Right lung (tissue), 5 donors: Measurements from ENCODE around the gene FAM222B. TPM values are rescaled to one million over a fixed set of nuclear protein-coding genes. Genes with fewer than 3 reads are reported as not detected.

Experiments
- DNase-seq, 2 donors: peaks; one replicate each; pipeline ENCODE4 v3.0.0-alpha.2; 2013
- polyA plus RNA-seq, 5 donors: library from polyadenylated mRNA; unstranded; fragments of 120-200 nt; gene quantifications; one replicate each; pipeline versions ENCODE4 v1.2.1 to v1.2.3, GENCODE V29; 2013; ENCODE audit warnings: inconsistent platforms in 1 of 5, low replicate concordance in 1 of 5; ENCODE audit not compliant: insufficient read length in 5 of 5, insufficient read depth in 1 of 5

The FAM222B gene
- polyA plus RNA-seq, 5 donors, result 15.5 to 22.3 (median 17.5) TPM

DNA sequence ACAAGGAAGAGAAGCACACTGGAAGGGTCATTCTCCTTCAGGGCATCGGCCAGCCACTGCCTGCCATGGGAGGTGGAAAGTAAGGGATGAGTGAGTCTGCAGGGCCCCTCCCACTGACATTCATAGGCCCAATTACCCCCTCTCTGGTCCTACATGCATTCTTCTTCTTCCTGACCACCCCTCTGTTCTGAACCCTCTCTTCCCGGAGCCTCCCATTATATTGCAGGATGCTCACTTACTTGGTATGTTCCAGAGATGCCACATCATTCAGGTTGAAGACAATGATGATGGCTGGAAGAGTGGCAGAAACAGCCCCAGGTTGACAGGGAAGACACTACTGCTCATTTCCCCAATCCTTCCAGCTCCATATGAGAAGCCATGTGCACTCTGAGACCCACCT, 127.4 kb downstream of the FAM222B start:
- no peak for DNase-seq

DNA sequence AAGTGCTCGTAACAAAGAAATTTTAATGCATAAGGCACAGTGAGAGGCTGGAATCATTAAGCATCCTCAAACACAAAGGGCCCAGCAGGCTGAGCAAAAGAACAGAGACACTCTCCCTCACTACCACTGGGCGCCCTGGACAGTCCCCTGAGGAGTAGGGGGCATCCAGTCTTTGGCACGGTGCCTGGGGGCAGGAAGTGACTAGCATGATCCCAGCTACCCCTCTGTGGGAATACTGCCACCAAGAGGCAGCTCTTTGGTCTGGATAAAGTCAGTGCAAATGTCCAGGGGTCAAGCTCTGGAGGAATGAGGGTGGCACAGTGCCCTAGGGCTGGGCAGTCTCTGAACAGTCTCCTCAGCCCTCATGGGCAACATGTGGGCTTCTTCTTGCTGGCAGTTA, 128.3 kb downstream of the FAM222B start:
- DNase-seq, result no peak

DNA sequence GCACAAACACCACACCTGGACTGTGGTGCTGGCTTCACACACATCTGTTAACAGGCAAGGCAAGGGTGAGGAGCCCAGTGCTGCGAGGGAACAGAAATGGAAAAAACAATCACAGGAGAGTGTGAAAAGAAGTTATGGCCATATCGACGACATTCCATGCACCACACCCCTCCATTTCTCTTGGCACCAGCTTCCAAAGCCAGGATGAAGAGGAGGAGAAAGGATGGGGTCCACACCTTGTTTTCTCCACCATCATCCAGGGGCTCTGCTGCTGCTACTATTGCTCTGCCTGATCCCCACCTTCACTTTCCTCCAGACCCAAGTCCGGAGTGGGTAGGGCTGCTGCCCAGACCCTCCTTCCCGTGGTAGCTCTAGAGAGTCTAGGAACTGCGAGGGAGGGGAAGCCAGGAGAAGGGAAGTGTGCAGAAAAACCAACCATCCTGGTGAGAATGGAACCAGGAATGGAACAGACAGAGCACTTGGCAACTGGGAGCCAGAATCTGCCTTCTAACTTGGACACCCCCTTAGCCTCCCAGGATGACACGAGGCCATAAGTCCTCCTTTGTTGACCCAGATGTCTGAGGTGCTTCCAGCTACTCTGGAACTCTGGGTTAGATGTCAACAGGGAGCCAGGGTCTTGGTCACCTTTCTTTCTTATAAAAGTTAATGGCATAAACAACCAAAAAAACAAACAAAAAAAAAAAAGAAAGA, 129.7 kb downstream of the FAM222B start:
- DNase-seq, result no peak

DNA sequence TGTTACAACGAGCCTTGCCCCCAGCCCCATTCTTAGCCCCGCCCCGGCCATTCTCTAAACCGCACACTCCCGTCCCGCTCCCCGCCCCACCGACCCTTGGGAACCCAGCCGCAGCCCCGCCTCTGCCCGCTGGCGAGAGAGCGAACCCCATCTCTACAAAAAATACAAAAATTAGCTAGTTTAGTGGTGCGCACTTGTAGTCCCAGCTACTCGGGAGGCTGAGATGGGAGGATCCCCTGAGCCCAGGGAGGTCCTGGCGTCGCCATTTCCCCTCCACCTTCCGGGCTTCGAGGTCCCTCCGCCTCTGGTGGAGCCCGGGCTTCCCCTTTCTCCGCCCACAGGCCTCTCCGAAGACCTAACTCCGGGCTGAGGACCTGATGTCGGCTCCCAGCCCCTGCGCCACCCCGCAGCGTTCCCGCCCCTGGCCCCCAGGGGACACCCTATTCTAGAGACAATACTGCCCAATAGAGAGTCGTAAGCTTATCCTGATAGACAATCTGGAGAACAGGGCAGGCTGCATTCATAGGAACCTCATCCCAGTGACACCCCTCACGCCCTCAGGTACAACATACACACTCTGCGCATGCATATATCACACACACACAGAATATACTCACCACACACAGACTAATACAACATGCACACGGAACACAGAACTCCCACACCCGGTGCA, 130.4 kb downstream of the FAM222B start:
- DNase-seq, result no peak

DNA sequence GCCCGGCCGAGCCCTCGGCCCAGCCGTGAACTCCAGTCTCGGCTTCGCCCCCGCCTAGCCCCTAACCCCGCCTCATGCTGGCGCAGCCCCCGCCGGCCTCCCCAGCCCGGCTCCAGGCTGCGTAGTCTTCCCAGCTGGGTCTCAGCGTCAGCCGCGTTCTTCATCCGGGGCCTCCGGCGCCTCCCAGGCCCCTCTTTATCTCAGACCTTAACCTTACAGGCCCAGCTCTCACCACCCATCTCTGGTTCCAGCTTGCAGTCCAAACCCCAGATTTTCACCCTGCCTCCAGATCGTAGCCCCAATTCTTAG, 130.9 kb downstream of the FAM222B start, which contains the start of gene PROCA1:
Gene PROCA1 (minus strand): TSS at position 166 of the 309 bp plus-strand sequence. CDS start 228 bp downstream, outside the sequence.
- DNase-seq, result no peak

DNA sequence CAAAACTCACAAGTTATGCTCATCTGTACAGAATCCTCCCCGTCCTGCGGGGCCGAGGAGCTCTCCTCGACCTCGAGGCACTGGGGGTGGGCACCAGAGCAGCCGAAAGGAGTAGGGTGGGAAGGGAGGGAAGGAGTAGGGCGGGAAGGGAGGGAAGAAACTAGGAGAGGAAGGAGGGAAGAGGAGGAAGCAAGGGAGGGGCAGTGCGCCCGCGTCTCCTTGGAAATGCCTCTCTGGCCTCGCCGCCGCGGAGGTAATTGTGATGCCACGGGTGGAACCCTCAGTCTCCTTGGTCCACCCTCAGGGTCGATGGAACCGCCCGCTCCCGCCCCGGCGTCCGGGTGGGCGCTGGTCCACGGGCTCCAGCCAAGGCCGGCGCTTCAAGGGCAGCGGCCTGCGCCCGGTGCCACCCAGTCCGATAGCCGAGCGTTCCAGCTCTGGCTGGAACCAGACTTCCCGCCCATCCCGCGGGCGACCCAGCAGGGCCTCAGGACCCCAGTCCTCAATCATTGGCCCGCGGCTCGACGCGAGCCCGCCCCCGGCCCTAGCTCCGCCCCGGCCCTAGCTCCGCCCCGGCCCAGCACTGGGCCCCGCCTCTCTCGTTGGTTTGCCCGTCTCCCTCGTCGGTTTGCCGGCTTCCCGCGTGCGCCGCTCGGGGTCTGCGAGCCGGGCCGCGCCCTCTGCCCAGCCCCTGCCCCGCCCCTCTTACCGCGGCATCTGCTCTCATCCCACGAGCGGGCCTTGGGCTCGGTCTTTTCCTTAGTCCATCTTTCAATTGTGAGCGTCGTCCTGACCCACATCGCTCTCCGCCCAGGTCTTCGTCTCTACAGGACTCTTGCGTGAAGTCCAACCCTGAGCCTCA, 131.5 kb downstream of the FAM222B start:
- DNase-seq, result peak; percentile 95 to 99

DNA sequence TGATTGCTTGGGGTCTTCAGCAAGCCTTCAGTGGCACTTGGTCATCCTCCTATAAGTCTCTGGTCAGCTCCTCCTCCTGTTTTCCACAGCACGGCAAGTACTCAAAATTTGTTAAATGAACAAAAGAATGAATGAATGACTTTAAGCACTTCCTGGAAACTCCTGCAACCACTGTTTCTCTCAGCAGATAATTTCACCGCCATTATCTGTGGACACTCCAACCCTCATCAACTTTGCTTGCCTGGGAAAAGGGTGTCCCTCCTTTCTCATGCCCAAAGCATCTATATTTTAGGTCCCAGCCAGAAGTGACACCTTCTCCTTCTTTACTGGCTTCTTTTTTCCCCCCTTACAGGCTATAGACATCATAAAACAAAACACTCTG, 135.3 kb downstream of the FAM222B start:
- DNase-seq, result no peak

DNA sequence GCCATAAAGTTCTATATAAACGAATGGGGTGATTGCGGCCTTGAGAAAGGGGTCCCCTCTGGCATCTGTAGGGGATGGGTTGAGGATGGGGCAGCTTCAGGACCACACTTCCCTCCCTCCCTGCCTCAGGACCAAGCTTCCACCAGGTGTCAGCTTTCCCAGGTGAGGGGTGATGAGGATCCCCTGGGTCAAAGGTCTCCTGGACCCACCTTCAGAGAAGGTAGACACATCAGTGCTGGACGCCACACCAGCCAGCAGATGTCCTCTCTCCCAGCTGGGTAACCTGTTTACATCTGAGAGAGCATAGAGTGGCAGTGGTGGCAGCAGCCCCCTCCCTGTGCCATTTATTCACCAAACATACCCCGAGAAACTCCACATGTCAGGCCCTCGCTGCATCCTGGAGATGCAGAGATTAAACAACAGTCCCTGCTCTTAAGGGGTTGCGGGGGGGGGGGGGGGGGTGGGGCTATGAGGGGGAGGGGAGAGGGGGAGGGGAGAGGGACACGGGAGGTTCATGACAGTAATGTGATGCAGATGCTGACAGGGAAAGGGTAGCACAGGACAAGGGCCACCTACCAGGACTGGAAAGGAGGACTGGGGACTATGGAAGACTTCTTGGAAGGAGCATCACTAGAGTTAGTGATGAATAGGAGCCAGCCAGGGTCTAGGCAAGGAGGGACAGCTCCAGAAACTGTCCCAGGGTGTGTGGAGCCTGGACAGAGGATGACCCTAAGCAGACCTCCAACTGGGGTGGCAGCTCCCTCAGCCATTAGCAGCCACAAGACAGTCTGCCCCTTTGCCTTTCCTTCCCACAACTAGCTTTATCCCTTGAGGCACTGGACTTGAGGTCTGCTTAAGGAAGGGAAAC, 135.9 kb downstream of the FAM222B start:
- no peak for DNase-seq

Other genes with a start within 250 kb of the FAM222B start
- gene SPAG5, start 243.8 kb downstream of the FAM222B start, polyA plus RNA-seq, result 10 to 100 TPM; 35.5 to 80.1 (median 66.1) TPM
- 10 to 100 TPM; 19.0 to 27.9 (median 24.2) TPM for gene RSKR, start 228.6 kb downstream of the FAM222B start, polyA plus RNA-seq
- gene BLTP2, start 197.6 kb downstream of the FAM222B start, polyA plus RNA-seq, result 10 to 100 TPM; 70.4 to 87.5 (median 77.3) TPM
- 10 to 100 TPM; 67.7 to 73.8 (median 69.5) TPM for gene SDF2, start 180.9 kb downstream of the FAM222B start, polyA plus RNA-seq
- gene SUPT6H, start 180.6 kb downstream of the FAM222B start, polyA plus RNA-seq, result 10 to 100 TPM; 60.3 to 74.7 (median 66.8) TPM
- 1 to 10 TPM; 5.7 to 7.1 (median 6.6) TPM for gene PROCA1, start 130.9 kb downstream of the FAM222B start, polyA plus RNA-seq
- gene RAB34, start 124.9 kb downstream of the FAM222B start, polyA plus RNA-seq, result 100 to 1,000 TPM; 180 to 195 (median 187) TPM
- 1,000 to 10,000 TPM; 1,134 to 1,477 (median 1,162) TPM for gene RPL23A, start 122.8 kb downstream of the FAM222B start, polyA plus RNA-seq
- 10 to 100 TPM in 1 of 5 donors, 1 to 10 TPM in 4; 7.5 to 11.0 (median 8.7) TPM for gene TLCD1, start 116.6 kb downstream of the FAM222B start, polyA plus RNA-seq
- 1 to 10 TPM; 5.5 to 8.4 (median 6.8) TPM for gene NEK8, start 114.0 kb downstream of the FAM222B start, polyA plus RNA-seq
- 100 to 1,000 TPM in 3 of 5 donors, 10 to 100 TPM in 2; 92.5 to 141 (median 113) TPM for gene TRAF4, start 98.8 kb downstream of the FAM222B start, polyA plus RNA-seq
- 10 to 100 TPM; 60.7 to 78.6 (median 68.4) TPM for gene ERAL1, start 12.2 kb upstream of the FAM222B start, polyA plus RNA-seq
- gene FLOT2, start 54.9 kb upstream of the FAM222B start, polyA plus RNA-seq, result 10 to 100 TPM; 60.5 to 89.2 (median 72.7) TPM
- gene DHRS13, start 60.3 kb upstream of the FAM222B start, polyA plus RNA-seq, result 1 to 10 TPM; 5.6 to 8.7 (median 6.8) TPM
- gene PHF12, start 108.7 kb upstream of the FAM222B start, polyA plus RNA-seq, result 10 to 100 TPM; 42.7 to 61.2 (median 57.0) TPM
- under 1 TPM; 0.35 to 0.64 (median 0.59) TPM for gene SEZ6, start 163.2 kb upstream of the FAM222B start, polyA plus RNA-seq
- 1 to 10 TPM; 1.5 to 2.1 (median 1.8) TPM for gene PIPOX, start 200.4 kb upstream of the FAM222B start, polyA plus RNA-seq